Activated gamma-delta T cell treated with anti-CD3 and anti-CD28 coated beads, Interleukin-2, amount 50 U/mL, for 16 hours (primary cell): Measurements from ENCODE around the gene IRF9.
"Not testable (repeated sequence)": the region's sequence is repeated elsewhere in the genome, so short reads cannot be mapped to it uniquely, and the experiment has no call there.

Source experiments
- DNase-seq: peaks from one replicate; pipeline ENCODE4 v3.0.0-alpha.2; 2020; ENCODE audit warnings: low read depth

The IRF9 gene

DNA sequence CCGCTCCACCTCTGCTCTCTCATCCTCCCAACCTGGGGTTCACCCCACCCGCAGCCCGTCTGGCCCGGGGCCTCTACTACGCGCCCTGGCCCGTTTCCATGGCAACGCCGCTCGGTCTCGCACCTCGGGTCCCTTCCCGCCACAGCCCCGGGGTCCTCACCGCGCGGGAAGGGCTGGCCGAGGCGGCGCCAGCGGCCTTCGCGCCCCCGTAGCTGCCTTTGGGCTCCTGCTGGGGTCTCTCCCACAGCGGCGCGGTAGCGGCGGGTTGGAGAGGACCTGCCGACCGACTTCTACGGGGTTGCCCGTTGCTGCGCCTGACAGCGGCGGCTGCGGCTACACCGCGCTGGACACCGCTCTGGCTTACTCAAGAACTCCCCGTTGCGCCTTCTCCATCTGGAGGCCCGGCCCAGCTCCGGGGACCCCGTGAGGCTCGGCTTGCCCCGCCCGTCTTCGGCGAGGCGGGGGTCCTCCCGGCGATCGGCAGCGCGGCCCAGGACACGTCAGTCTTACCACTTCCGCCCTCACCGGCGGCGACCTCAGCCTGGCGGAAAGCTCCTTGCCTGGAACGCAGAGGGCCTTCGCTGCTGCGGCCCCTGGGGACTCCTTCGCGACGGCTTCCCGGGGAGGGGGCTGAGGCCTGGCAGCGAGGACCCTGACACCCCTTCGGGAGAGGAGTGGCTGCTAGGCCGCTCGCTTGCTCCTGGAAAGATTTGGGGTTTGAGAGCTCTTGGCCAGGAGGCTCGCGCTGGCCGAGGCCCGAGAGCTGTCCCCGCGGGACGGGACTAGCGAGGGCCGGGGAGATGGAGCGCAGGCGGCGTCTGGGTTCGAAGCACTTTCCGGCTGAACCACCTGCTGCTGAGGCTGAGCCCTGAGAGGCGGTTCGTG, 34.4 kb downstream of the IRF9 start, which contains the start of gene TM9SF1:
TM9SF1 (minus strand) TSS at position 256 of the 885 bp plus-strand sequence. CDS start 422 bp downstream, outside the sequence.
- DNase-seq: peak; percentile 78

DNA sequence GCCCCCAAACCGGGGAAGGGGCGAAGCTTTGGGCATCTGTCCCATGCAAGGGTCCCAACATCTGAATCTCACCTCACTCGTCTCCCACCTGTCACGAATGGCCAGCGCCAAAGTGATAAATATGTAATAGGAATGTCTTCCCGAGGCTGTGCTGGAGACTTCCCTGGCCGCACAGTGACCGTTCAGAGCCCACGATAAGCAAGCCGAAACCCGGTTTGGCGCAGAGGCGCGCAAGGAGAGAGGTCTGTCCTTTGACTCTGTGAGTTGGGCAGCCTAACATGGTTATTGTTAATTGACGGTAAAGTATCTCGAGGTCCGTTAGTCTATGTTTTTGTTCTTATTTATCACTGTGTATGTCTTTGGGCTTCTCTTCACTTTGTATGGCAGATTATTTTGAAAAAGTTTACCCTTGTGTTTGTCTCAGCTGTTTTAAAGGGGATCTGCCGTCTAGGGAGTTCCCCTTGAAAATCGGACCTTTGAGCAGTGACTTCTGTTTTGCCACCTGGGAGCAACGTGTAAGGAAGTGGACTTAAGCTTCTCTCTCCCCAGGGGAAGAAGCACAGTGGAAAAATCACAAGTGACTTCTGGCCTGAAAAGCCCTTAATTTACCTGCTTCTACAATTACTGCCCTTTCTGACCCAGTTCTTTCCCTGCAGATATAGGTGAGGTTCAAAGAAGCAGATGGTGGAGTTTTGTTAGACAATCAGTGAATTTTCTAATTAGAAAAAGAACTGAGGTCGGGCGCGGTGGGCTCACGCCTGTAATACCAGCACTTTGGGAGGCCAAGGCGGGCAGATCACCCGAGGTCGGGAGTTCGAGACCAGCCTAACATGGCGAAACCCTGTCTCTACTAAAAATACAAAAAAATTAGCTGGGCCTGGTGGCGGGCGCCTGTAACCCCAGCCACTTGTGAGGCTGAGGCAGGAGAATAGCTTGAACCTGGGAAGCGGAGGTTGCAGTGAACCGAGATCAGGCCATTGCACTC, 35.3 kb downstream of the IRF9 start:
- no peak for DNase-seq

DNA sequence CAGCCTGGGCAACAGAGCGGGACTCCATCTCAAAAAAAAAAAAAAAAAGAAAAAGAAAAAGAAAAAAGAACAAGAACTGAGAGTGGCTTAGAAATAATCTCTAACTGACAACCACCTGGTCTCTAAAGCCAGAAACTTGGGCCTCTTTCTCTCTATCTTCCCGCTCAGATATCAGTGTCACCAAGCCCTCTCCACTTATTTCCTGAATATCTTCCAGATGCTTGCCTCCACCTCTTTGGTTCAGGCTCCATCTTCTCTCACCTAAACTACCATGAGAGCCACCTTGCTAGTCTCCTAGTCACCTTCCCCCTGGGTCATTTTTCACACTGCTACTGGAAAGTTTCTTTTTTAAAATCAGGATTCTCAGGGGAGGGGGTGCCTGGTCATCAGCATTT, 36.0 kb downstream of the IRF9 start:
- DNase-seq: no peak

DNA sequence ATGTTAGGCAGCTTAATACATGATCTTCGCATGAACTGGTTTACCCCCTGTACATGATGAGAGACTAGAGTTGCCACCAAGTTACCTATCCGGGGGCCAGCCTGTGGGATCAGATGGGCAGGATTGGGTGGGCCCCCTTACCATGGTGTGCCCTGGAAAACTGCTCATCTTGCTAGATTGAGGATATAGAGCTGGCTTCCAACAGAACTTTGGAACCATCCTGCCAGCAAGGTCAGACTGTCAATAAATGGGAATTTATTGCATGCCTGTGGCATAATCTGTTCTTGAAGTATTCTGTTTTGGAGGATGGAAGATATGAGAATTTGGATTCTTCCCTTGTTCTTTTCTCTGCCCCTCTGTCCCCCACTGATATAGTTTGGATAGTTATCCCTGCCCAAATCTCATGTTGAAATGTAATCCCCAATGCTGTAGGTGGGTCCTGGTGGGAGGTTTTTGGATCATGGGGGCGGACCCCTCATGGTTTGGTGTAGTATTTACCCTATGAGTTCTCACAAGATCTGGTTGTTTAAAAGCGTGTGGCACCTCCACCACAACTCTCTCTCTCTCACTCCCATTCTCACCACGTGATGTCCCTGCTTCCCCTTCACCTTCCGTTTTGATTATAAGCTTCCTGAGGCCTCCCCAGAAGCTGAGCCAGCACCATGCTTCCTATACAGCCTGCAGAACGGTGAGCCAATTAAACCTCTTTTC, 37.9 kb downstream of the IRF9 start:
- DNase-seq: no peak

DNA sequence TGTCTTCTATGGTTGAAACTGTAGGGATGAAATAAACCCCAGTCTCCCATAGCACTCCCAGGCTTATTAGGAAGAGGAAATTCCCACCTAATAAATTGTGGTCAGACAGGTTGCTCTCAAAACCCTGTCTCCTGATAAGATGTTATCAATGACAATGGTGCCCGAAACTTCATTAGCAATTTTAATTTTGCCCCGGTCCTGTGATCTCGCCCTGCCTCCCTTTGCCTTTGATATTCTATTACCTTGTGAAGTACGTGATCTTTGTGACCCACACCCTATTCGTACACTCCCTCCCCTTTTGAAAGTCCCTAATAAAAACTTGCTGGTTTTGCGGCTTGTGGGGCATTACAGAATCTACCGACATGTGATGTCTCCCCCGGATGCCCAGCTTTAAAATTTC, 41.5 kb downstream of the IRF9 start:
- not testable (repeated sequence) for DNase-seq

DNA sequence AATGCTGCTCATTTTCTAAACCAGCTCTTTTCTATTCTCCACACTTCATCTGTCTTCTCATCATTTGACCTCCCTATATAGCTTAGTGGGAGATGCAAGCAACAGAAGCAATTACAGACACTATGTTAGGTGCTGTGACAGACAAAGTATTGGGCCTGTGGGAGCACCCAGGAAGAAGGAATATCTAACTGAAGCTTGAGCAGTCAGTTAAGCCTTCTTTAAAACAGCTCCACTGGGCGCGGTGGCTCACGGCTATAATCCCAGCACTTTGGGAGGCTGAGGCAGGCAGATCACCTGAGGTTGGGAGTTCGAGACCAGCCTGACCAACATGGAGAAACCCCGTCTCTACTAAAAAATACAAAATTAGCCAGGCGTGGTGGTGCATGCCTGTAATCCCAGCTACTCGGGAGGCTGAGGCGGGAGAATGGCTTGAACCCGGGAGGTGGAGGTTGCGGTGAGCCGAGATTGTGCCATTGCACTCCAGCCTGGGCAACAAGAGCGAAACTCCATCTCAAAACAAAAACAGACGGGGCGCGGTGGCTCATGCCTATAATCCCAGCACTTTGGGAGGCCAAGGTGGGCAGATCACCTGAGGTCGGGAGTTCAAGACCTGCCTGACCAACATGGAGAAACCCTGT, 42.3 kb downstream of the IRF9 start:
- DNase-seq: not testable (repeated sequence)

DNA sequence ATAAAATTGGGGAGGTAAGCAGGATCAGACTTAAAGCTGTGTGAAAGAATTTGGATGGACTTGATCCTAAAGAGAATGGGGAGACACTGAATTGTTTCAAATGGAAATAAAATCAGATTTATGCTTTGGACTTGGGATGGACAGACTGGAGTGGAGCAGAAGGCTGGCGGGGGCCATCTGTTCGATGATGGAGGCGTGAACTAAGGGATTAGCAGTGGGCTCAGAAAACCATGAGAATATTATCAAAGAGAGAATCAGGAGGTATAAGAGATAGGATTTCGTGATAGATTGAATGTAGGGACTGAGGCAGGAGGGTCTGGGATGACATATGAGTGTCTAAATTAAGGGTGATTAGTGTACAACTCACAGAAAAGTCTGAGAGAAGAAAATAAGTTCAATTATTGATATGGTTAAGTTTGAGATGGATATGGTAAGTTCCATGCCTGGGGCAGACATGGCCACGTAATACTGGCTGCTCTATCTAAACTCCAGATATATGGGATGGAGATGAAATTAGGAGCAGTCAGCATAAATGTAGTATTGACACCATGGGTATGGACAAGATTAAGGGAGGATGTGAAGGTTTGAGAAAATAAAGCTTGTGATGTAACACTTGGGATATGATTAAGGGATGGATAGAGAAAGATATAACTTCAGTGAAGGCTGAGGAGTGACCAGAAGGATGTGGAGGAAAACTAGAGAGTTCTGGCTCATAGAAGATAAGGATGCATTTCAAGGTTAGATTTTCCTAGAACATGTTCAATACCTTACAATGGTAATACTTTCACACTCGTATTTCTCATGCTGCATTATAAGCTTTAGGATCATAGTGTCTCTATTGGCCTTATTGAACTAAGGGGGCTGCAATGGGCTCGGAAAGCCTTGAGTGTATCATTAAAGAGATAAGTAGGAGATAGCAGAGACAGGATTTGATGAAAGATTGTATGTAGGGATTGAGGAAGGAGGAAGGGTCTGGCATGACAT, 43.4 kb downstream of the IRF9 start:
- no peak for DNase-seq

DNA sequence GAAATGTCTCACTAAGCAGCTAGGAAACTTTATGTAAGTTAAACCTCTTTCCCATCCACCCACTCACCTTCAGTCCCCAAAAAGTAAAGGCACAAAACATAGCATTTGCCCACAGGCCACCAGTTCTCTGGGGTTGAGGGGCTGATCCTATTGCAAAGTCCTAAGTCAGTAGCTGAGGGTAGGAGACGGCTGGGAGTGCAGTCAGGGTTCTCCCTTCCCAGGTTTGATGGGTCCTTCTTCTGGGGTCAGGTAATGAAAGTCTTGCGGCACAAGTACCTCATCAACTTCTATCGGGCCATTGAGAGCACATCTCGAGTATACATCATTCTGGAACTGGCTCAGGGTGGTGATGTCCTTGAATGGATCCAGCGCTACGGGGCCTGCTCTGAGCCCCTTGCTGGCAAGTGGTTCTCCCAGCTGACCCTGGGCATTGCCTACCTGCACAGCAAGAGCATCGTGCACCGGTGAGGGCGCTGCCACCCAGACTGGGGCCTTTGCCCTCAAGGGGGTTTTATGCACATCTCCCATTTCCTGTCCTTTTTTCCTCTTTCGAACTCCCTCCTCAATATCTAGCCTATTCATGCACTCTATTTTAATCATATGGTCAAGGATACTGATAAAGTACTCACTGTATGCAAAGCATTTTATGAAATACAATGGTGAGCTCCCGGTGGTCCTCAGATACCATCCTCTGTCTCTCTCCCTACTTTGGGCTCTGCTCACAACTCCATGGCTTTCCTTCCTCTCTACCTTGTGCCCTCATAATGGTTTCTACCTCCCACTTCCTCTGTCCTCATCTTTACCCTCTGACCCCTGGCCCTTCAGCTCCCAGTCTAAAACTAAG, 45.4 kb downstream of the IRF9 start:
- no peak for DNase-seq

DNA sequence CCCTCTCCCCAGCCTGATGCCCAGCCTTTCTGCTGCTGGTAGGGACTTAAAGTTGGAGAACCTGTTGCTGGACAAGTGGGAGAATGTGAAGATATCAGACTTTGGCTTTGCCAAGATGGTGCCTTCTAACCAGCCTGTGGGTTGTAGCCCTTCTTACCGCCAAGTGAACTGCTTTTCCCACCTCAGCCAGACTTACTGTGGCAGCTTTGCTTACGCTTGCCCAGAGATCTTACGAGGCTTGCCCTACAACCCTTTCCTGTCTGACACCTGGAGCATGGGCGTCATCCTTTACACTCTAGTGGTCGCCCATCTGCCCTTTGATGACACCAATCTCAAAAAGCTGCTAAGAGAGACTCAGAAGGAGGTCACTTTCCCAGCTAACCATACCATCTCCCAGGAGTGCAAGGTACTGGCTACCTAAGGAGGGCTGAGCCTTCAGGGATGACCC, 46.1 kb downstream of the IRF9 start:
- DNase-seq: no peak

DNA sequence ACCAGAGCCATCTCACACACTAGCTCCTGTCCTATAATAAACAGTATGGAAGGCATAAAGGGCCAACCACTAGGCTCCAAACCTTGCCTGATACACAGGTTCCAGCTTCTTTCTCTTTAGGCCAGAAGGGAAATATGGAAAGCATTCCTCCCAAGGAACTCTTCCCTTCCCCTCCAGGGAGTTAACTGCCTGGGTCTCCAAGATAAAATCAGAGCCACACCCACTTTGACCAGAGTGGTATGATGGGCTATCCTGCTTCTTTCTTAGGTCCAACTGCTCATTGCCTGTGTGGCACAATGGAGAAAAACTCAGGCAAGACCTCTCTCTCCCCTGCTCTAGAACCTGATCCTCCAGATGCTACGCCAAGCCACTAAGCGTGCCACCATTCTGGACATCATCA, 46.6 kb downstream of the IRF9 start:
- DNase-seq: no peak

DNA sequence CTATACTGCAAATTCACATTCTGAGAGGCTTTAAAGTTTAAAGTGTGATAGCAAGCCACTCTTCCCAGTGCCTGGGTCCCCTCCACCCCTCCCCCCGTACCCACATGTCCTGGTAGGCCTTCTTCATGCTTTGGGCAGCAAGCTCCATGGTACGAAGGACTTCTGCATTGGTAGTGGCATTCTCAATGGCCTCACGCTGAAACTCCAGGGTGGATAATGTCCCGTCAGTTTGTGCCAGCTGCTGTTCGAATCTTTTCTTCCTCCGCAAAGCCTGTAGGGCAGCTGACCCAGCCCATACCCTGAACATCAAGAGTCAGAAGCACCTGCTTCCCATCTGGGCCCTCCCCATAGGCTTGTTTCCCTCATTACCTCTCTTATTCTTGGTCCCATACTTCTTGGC, 50.2 kb downstream of the IRF9 start:
- no peak for DNase-seq

DNA sequence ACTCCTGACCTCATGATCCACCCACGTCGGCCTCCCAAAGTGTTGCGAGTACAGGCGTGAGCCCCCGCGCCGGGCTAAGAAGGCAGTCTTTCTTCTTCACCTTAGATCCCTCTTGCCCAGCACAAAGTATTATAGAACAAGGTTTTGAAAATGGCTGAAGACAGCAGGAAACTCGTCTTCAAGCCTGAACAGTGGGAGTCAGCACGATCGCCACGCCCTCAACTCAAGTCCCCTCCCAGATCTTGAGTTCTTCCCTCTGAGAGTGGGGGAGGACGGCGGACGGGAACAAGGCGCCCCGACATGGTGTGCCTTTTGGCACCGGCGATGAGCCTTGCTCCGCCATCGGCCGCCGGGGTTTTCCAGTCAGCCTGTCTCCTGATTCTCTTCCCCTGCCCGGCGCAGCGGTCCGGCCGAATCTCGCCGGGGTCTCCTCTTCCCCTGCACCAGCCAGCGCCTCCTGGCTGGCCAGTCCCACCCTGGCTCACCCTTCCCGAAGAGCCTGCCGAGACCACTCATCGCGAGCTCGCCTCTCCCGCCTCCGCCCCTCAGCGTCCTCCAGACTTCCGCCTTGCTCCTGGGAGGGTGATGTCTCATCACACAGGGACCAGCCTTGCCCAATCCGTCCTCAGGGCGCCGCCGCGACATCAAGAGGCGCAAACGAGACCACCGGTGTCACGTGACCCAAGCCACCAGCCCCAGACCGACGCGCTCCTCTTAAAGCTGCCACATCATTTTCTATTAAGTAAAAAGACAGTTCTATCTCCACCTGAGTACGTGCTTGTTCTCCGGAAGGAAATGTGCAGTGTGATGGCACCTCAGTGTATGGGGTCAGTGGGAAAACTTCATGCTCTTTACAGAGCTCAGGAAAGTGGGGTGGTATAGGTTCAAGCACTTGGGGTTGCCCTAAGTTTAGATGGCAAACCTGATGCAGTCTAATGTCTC, 52.1 kb downstream of the IRF9 start, which contains the start of gene CHMP4A:
CHMP4A (minus strand) TSS at position 565 of the 942 bp plus-strand sequence; CDS start at position 516, 49 bp downstream.
- peak; percentile 96 for DNase-seq

DNA sequence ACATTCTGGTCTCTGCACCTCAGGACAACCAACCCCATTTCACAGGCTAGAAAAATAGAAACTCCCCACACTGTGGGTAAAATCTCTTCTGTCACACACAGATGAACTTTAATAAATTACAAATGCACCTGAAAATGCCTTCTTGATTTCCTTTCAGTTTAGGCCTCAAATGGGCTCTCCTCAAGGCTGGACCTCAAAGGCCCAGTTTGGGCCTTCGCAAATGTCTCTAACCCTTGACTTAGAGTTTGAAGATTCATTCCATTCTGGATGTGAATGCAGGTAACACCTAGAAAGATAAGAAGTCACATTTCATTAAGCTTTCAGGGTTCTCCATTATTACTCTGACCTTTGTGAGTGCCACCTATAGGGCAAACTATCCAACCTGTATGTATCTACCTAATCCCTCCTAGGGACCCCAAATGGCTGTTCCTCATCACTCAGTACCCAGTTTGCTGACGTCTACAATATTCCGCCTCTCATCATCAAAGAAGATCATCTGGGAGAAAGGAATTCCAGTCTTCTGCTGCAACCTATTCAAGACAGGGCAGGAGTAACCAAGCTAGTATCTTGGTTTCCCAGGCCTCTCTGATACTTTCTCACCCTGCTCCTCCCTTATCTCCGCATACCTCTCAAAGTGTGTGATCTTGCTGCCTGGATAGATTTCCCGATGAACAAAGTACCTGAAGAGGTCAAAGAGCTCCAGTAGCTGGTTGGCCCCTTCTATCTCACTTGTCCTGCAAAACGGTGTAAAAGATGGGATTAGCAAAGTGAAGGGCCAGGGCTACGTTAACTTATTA, 53.0 kb downstream of the IRF9 start:
- no peak for DNase-seq

DNA sequence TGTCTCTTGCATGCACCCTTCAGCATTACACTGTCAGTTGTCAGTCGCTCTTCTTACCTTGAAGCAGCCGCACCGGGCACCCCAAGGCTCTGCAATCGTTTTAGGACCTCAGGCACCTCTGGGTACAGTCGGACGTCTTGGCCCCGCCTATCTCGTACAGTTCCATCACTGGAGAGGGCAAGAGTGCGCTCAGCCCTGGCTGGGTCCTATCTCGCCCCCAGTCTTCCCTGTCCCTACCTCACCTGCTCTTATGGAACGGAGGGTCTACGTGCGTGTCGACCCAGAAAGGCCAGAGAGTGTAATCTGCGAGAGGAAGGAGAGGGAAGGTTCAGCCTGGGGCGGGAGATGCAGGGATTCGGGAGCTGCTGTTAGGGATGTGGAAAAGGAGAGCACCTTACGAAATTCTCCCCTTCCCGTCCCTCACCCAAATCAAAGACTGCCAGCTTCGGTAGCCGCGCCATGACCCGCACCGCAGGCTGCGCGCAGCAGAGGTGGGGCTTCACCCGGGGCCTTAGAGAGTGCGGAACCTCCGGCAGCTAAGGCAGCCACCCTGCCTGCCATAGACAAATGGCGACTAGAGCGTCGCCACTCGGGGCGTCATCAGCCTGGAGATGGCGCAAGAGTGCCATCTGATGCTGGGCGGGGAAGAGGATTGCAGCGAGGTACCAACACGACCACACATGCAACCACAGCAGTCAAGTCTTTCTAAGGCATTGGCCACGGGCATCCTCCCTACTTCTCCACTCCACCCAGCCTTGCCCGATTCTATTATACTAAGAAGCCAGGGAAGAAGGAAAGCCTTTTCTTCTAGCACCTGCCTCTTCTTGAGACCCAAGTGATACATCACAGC, 54.7 kb downstream of the IRF9 start, which contains the start of gene MDP1:
MDP1 (minus strand) TSS at position 572 of the 850 bp plus-strand sequence; CDS start at position 461, 111 bp downstream.
- peak; percentile 76 for DNase-seq
